GM12864 (cell line): Measurements from ENCODE around the gene F13A1.

Experiments
- DNase-seq: peaks from one replicate; pipeline ENCODE4 v3.0.0-alpha.2; 2011; ENCODE audit warnings: low read depth
- H3K4me3 ChIP-seq: 2 replicates; pipeline ENCODE4 v1.5.1; 2011; ENCODE audit warnings: mild to moderate bottlenecking, low read depth, low read length, control low read depth
- TF ChIP-seq, protein P1 (sequence below): IDR thresholded peaks from 2 replicates; pipeline ENCODE4 v1.5.1; 2011; ENCODE audit warnings: low read depth, mild to moderate bottlenecking, moderate library complexity, low read length, control low read depth, inconsistent platforms; ENCODE audit errors: missing control alignments

F13A1 gene

DNA sequence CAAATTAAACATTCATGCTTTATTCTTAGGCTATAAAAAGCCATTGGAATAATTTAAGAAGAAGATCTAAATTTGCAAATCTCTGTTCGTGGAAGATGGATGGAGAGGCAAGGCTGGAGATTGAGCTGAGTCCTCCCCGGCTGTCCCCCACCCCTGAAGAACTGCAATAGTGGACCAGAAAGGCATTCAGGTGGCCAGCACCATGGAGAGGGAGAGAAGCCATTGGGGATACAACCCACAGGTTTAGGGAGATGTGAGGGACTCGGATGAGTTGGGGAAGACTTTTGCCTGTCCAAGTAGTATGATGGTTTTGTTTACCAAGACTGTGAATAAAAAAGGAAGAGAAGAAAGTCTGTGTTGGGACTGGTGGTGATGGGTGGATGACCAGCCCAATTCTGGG lies 120.8 kb downstream of the F13A1 start:
- TF ChIP-seq, protein P1, sequence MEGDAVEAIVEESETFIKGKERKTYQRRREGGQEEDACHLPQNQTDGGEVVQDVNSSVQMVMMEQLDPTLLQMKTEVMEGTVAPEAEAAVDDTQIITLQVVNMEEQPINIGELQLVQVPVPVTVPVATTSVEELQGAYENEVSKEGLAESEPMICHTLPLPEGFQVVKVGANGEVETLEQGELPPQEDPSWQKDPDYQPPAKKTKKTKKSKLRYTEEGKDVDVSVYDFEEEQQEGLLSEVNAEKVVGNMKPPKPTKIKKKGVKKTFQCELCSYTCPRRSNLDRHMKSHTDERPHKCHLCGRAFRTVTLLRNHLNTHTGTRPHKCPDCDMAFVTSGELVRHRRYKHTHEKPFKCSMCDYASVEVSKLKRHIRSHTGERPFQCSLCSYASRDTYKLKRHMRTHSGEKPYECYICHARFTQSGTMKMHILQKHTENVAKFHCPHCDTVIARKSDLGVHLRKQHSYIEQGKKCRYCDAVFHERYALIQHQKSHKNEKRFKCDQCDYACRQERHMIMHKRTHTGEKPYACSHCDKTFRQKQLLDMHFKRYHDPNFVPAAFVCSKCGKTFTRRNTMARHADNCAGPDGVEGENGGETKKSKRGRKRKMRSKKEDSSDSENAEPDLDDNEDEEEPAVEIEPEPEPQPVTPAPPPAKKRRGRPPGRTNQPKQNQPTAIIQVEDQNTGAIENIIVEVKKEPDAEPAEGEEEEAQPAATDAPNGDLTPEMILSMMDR: no peak
- H3K4me3 ChIP-seq: no peak overlapping the region
- no peak for DNase-seq

DNA sequence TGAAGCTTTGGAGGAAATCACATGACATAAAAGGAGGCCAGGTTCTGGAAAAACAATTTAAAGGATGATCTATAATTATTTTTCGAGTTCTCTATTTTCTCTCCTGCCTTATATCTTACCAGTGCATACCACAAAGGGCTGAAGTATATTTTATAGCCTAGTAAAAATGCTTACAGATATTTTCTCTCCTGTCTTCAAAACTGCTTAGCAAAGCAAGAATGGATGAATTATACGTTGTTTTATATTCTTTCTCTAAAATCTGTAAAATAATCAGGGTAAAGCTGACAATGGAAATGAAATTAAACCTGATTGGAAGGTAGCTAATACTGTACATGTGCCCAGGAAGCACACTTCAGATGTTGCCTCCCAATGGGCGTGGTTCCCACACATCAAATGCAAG lies 123.7 kb downstream of the F13A1 start:
- TF ChIP-seq, protein P1: no peak
- no peak for DNase-seq
- no peak overlapping the region for H3K4me3 ChIP-seq

DNA sequence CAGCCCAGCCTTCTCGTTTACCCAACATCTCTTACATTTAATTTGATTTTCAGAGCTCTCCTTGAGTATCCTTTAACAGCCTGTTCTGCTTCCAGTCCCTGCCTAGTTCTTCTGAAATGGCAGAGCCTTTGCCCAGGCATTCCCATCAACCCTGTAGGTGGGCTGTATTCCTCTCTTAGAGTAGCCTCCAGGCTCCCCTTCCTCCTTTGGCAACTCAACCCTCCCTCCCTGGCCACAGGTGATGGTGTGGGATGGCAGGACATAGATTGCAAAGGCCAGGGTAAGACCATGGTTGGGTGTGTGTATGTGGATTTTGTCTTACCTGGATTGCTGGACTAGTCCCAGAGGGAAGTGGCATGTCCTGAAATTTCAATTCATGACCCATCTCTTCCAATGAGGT lies 125.4 kb downstream of the F13A1 start:
- H3K4me3 ChIP-seq: no peak overlapping the region
- DNase-seq: no peak
- TF ChIP-seq, protein P1: no peak

DNA sequence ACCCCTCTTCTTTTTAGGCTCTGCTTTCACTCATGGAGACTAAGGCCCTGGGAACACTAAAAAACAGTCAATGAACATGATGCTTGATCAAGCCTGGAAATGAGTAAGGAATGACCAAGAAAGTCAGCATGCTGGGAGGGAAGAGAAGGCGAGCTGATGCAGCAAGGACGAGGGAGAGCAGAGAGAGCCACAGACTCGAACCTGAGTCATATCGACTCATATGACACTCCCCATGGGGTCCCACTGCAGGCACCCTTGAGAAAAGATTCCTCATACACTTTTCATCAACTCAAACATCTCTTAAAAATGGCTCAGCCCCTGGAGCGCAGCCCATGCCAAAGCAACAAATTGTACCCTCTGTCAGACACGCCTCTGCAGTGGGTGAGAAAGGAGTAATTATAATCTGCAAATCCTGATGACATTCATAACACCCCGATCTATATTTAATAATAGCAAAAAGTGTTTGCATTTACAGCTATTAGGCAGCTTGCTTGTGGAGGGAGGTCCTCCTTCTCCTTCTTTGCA lies 127.2 kb downstream of the F13A1 start:
- no peak overlapping the region for H3K4me3 ChIP-seq
- no peak for DNase-seq
- TF ChIP-seq, protein P1: no peak

DNA sequence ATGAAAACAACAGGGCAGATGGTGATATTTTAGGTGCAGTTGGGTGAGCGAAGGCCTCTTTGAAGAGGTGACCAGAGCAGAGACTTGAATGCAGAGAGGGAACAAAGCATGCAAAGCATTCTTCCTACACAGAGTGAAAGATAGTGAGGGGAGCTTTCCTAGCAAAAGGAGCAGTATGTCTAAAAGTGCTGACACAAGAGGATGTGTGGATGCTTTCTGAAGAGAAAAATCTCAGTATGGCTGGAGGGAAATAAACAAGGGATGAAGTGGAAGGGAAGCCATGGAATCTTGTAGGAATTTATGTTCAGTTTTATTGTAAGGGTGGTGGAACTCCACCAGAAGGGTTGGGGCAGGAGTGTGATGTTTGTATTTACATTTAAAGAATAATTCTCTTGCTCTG lies 128.6 kb downstream of the F13A1 start:
- H3K4me3 ChIP-seq: no peak overlapping the region
- DNase-seq: no peak
- TF ChIP-seq, protein P1: no peak

DNA sequence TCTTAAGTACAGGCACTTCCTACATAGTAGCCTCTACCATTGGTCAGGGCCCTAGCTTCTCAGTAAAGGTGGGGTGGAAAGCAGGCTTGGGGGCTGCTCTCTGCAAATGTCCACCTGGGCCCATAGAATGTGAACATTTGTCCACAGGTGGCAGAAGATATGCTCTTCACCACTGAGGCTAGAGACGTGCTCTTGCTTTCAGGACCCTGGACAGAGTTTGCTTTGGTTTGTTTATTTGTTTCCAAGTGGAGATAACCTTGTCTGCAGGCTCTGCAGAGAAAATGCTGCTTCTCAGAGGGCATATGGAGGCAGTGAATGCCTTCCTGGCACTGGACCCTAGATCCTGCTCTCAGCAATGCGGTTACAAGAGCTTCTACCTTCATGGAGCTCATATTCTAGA lies 129.0 kb downstream of the F13A1 start:
- TF ChIP-seq, protein P1: no peak
- DNase-seq: no peak

DNA sequence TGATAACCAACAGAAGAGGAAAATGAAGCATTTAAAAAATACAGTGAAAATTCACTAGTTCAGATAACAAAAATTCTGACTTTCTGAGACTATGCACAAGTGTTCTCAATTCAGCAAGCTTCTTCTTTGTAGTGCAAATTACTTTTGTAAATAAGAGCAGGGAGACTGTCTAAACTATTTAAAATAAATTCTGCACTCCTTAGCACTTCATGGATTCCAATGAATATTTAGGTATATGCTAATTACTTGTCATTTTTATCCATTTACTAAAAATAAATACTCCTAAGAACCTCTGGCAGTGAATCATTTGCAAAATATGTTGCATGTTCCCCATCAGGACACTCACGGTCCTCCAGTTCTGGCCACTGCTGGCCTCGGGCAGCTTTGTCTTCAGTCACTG lies 139.8 kb downstream of the F13A1 start:
- no peak overlapping the region for H3K4me3 ChIP-seq
- TF ChIP-seq, protein P1: no peak
- DNase-seq: no peak

More for the DNA sequence above, 129.0 kb downstream of the F13A1 start:
- H3K4me3 ChIP-seq: no peak overlapping the region
